Ureter (tissue), 1 donor: ENCODE results near the gene C3orf62. TPM values are rescaled to one million over a fixed set of nuclear protein-coding genes. Genes with fewer than 3 reads are reported as not detected.

Experiments used
- total RNA-seq: library from RNA; stranded (reverse); gene quantifications from one replicate; pipeline ENCODE4 v1.2.4, GENCODE V29; 2023
- donor health status: DM: yes; HTN: yes; CAD: no.

The C3orf62 gene
- total RNA-seq, 1 donor from 2014 or later, result 8.9 TPM

Other genes with a start within 250 kb of the C3orf62 start
- 268 TPM for gene IMPDH2, start 247.8 kb downstream of the C3orf62 start, total RNA-seq
- gene QRICH1, start 183.2 kb downstream of the C3orf62 start, total RNA-seq, result 131 TPM
- 355 TPM for gene QARS1, start 172.5 kb downstream of the C3orf62 start, total RNA-seq
- gene USP19, start 156.4 kb downstream of the C3orf62 start, total RNA-seq, result 69.3 TPM
- 311 TPM for gene LAMB2, start 144.2 kb downstream of the C3orf62 start, total RNA-seq
- 32.1 TPM for gene CCDC71, start 110.9 kb downstream of the C3orf62 start, total RNA-seq
- 36.5 TPM for gene KLHDC8B, start 105.6 kb downstream of the C3orf62 start, total RNA-seq
- gene USP4, start 62.8 kb upstream of the C3orf62 start, total RNA-seq, result 93.3 TPM
- gene GPX1, start 81.1 kb upstream of the C3orf62 start, total RNA-seq, result 270 TPM
- 379 TPM for gene RHOA, start 134.7 kb upstream of the C3orf62 start, total RNA-seq
- 37.1 TPM for gene TCTA, start 135.2 kb upstream of the C3orf62 start, total RNA-seq
- 29.1 TPM for gene AMT, start 145.2 kb upstream of the C3orf62 start, total RNA-seq
- gene NICN1, start 152.1 kb upstream of the C3orf62 start, total RNA-seq, result 27.4 TPM
- gene DAG1, start 193.0 kb upstream of the C3orf62 start, total RNA-seq, result 94.0 TPM